ENCODE data around the gene KCNA1.
A peak's percentile ranks its signal among the peaks of the same experiment; 100 is the strongest.

KCNA1 gene

GRCh38 chr12:4911316-4911994 lies 1.8 kb downstream of the KCNA1 start:
- no peak for DNase-seq

- no peak for DNase-seq
Measured at GRCh38 chr12:4914720-4915119, 5.0 kb downstream of the KCNA1 start.

- DNase-seq: no peak
Measured at GRCh38 chr12:4915752-4916151, 6.0 kb downstream of the KCNA1 start.

- no peak for DNase-seq
Measured at GRCh38 chr12:4918950-4919660, 9.4 kb downstream of the KCNA1 start.

- DNase-seq: no peak
Measured at GRCh38 chr12:4932576-4932975, 22.9 kb downstream of the KCNA1 start.

GRCh38 chr12:4933411-4933810 lies 23.7 kb downstream of the KCNA1 start:
- no peak for DNase-seq

GRCh38 chr12:4934407-4935035 lies 24.8 kb downstream of the KCNA1 start:
- DNase-seq: peak in 1 of 2 experiments; percentile 29

- no peak for DNase-seq
Measured at GRCh38 chr12:4938900-4939299, 29.2 kb downstream of the KCNA1 start.

- no peak for DNase-seq
Measured at GRCh38 chr12:4939418-4940023, 29.8 kb downstream of the KCNA1 start.

- no peak for DNase-seq
Measured at GRCh38 chr12:4943067-4943937, 33.6 kb downstream of the KCNA1 start.

- DNase-seq: no peak
Measured at GRCh38 chr12:4943938-4944284, 34.2 kb downstream of the KCNA1 start.

- DNase-seq: no peak
Measured at GRCh38 chr12:4947253-4947652, 37.5 kb downstream of the KCNA1 start.

- no peak for DNase-seq
Measured at GRCh38 chr12:4951083-4951482, 41.4 kb downstream of the KCNA1 start.

- DNase-seq: no peak
Measured at GRCh38 chr12:4951601-4952000, 41.9 kb downstream of the KCNA1 start.

- DNase-seq: no peak
Measured at GRCh38 chr12:4954621-4955354, 45.1 kb downstream of the KCNA1 start.

- no peak for DNase-seq
Measured at GRCh38 chr12:4956054-4956453, 46.3 kb downstream of the KCNA1 start.

- DNase-seq: no peak
Measured at GRCh38 chr12:4956968-4957367, 47.3 kb downstream of the KCNA1 start.

- no peak for DNase-seq
Measured at GRCh38 chr12:4957761-4958160, 48.1 kb downstream of the KCNA1 start.

- DNase-seq: no peak
Measured at GRCh38 chr12:4958697-4959375, 49.1 kb downstream of the KCNA1 start.

- no peak for DNase-seq
Measured at GRCh38 chr12:4959381-4959780, 49.7 kb downstream of the KCNA1 start.

GRCh38 chr12:4960030-4960429 lies 50.3 kb downstream of the KCNA1 start:
- no peak for DNase-seq

- DNase-seq: no peak
Measured at GRCh38 chr12:4960547-4960946, 50.8 kb downstream of the KCNA1 start.
